Measurements from ENCODE around the gene NSF.

- TF ChIP-seq CTCF (IDR thresholded peaks at IDR 0.05), result no peak
- TF ChIP-seq POLR2A (IDR thresholded peaks at IDR 0.05), result no peak
These were observed 203.1 kb downstream of the NSF start for GRCh38 chr17:46793541-46793940.
